Right ventricle myocardium inferior (tissue), 1 donor: ENCODE results near the gene RBBP4. TPM values are rescaled to one million over a fixed set of nuclear protein-coding genes. Genes with fewer than 3 reads are reported as not detected.
A peak's percentile ranks its signal among the peaks of the same experiment; 100 is the strongest.
"Not testable (repeated sequence)": the region's sequence is repeated elsewhere in the genome, so short reads cannot be mapped to it uniquely, and the experiment has no call there.

Experiments
- ATAC-seq: fragments of 200-7000 bp; cut with Tn5 transposase; one replicate; pipeline ENCODE4 v1.9.1; 2020; ENCODE audit warnings: mild to moderate bottlenecking, moderate library complexity
- DNase-seq: peaks from one replicate; pipeline ENCODE4 v3.0.0; 2021; ENCODE audit errors: missing footprints
- intact Hi-C: fragments of 100-400 bp; cut with DNase I; formaldehyde crosslinking; loops from one replicate; pipeline ENCODE4 v1.11.0; 2022
- total RNA-seq: library from RNA; stranded (reverse); fragmentation: NEBNext Ultra II Directional; extraction: Animal tissue kit (Norgen Biotek cat#: 25700); gene quantifications from one replicate; pipeline ENCODE4 v1.2.1, GENCODE V29; 2021
- donor health status: DM: no; HTN: yes; CAD: no; lungs with severe emphysema.

Gene RBBP4
- total RNA-seq, 1 donor from 2014 or later, result 102 TPM

DNA sequence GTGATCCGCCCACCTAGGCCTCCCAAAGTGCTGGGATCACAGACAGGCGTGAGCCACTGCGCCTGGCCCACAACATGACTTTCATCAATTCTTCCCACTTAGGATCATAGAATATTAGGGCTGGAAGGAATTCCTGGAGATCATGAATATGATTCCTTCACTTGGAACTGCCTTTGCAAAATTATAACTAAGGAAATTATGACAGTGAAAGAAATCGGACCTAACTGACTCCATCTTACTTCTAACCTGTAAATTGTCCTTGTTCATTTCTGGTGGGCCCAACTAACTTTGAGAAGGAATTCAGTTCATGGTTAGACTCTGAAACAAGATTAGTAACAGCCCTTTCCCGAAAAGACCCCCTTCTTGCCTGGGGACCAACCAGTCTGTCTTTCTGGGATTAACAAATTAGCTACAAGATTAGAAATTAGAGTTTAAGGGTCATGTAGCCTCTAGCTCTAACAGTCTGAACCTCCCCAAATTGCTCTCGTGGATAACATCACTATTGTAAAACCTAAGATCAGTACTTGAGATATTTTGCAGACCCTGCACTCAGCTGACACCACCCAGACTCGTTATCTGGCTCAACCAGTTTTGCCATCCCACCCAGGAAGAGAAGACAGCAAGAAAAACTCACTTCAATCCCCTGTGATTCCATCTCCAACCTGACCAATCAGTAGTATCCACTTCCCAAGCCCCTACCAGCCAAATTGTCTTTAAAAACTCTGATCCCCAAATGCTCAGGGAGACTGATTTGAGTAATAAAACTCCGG, 15.3 kb upstream of the RBBP4 start:
- no peak for DNase-seq
- ATAC-seq, result no peak
- intact Hi-C loops, result no loop called here

DNA sequence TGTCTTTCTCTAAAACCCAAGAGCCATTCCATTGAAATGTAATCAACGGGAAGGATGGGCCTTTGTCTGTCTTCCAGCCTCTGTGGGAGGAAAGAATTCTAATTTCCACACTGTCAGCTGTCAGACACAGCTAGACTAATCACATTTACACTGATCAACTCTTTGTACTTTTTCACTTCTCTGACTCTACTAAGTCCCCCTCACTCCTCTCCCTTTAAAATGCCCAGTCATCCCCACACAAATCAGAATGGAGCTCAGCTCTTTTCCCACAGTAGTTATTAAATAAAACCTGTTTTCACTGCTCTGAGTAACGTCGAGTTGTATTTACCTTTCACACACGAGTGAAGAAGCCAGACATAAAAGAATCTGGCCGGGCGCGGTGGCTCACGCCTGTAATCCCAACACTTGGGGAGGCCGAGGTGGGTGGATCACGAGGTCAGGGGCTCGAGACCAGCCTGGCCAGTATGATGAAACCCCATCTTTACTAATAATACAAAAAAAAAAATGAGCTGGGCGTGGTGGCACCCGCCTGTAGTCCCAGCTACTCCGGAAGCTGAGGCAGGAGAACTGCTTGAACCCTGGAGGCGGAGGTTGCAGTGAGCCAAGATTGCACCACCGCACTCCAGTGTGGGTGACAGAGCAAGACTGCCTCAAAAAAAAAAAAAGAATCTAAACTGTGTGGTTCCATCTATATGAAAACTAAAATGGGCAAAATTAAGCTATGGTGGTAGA, 13.9 kb upstream of the RBBP4 start:
- intact Hi-C loops, result no loop called here
- DNase-seq (no peak), ATAC-seq (no peak)

DNA sequence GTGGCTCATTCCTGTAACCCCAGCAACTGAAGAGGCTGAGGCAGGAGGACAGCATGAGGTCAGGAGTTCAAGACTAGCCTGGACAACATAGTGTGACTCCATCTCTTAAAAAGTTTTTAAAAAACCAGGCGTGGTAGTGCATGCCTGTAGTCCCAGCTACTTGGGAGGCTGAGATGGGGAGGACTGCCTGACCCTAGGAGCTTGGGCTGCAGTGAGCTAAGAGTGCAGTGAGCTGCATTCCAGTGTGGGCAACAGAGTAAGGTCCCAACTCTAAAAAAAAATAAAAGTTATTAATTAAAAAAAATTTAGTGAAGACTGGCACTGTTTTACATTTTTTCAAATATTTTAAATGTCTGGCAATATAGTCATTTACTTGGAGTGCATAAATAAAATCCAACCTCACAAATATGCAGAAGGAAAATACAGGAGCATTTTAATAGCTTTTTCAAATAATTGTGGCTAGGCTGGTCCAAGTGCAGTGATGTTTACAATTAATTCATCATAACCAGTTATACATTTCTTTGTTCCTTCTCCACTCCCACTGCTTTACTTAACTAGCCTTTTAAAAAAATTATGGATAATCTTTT, 11.4 kb upstream of the RBBP4 start:
- intact Hi-C loops, result no loop called here
- DNase-seq (no peak), ATAC-seq (no peak)

DNA sequence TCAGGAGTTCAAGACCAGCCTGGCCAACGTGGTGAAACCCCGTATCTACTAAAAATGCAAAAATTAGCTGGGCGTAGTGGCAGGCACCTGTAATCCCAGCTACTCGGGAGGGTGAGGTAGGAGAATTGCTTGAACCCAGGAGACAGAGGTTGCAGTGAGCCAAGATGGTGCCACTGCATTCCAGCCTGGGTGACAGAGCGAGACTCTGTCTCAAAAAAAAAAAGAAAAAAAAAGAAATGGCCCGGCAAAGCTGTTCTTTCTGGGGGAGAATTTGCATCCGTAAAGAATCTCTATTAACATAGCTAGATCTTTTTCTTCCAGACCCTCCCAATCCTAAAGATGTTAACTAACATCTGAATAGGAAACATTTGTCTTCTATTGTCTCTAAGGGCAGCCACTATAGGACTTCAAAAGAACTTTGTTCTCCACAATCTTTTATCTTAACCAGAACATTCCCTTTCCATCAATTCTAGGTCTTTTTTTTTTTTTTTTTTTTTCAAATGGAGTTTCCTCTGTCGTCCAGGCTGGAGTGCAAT, 8.6 kb upstream of the RBBP4 start:
- ATAC-seq, intact Hi-C loops: not testable (repeated sequence)

DNA sequence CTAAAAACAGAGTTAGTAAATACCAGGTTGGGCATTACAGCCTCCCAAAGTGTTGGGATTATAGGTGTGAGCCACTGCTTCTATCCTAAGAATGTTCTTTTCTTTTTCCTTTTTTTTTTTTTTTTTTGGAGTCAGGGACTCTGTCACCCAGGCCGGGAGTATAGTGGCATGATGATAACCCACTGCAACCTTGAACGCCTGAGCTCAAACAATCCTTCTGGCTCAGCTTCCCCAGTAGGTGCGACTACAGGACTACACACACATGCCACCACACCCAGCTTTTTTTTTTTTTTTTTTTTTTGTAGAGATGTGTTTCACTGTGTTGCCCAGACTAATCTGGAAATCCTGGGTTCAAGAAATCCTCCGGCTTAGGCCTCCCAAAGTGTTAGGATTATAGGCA, 6.6 kb upstream of the RBBP4 start:
- DNase-seq (no peak), ATAC-seq (no peak)
- intact Hi-C loops, result no loop called here

More for the DNA sequence above, 8.6 kb upstream of the RBBP4 start:
- DNase-seq, result not testable (repeated sequence)

DNA sequence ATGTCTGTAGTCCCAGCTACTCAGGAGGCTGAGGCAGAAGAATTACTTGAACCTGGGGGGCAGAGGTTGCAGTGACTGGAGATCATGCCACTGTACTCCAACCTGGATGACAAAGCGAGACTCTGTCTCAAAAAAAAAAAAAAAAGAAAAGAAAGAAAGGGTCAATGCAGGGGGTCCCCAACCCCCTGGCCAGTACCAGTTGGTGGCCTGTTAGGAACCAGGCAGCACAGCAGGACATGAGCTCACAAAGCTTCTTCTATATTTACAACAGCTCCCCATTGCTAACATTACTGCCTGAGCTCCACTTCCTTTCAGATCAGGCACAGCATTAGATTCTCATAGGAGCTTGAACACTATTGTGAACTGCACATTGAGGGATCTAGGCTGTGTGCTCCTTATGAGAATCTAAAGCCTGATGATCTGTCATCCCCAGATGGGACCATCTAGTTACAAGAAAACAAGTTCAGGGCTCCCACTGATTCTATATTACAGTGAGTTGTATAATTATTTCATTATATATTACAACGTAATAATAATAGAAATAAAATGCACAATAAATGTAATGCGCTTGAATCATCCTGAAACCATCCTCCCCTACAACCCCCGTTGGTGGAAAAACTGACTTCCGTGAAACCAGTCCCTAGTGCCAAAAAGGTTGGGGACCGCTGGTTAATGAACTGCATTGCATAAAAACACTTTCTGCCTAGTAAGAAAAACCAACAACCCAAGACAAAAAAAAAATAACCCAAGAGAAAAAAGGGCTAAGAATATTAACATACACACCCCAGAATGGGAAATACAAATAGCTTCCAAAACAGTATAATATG, 3.5 kb upstream of the RBBP4 start:
- ATAC-seq (no peak), DNase-seq (no peak)
- intact Hi-C loops, result no loop called here

DNA sequence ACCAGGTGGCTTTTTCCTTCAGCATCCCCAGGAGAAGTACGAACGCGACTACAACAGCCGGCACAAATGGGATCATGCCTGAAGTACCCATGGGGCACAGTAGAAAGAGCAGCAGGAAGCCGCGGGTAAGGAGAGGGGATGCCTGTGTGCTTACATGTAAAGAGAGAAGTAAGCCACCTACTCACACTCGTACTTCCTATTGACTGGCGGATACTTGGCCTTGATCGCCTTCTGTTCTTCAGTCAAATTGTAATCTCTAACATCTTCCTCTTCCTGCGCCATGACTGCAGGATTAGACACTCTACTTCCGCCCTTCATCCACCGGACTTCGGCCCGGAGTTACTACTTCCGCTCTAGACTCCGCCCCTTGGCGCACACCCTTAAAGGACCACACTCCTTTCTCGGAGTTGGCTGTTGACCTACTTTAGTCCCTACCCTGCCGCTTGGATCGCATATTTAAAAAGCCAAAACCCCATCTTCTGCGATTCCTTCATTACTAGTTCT, 708 bp upstream of the RBBP4 start, which contains the start of gene ZBTB8OS:
TSS of gene ZBTB8OS (minus strand) at position 303 of the 504 bp plus-strand sequence. CDS start at position 282, 21 bp downstream.
- ATAC-seq (peak; percentile 92), DNase-seq (peak; percentile 91)
- intact Hi-C loops, result no loop called here

DNA sequence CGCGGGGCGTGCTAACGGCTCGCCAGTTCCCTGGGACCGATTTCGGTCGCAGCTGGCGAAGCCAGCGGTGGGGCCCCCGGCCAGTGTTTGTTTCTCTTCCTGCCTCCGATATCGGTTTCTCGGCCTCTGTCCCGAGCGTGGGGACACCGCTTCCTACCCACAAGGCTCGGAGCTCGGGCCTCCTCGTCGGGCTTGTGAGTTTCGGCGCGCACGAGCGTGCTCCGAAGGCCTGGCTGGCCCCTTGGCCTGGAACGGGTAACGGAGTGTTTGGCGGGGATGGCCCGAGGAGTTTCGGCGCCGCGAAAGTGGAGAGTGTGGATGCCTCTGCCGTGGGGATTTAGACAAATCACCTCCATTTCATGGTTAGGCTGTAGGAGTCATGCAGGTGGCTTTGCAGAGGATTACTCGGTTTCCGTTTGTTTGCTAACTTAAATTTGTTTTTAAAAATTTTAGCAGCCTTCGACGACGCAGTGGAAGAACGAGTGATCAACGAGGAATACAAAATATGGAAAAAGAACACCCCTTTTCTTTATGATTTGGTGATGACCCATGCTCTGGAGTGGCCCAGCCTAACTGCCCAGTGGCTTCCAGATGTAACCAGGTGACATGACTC, 559 bp downstream of the RBBP4 start:
- ATAC-seq, result peak; percentile 5
- intact Hi-C loops, result no loop called here
- DNase-seq, result no peak

DNA sequence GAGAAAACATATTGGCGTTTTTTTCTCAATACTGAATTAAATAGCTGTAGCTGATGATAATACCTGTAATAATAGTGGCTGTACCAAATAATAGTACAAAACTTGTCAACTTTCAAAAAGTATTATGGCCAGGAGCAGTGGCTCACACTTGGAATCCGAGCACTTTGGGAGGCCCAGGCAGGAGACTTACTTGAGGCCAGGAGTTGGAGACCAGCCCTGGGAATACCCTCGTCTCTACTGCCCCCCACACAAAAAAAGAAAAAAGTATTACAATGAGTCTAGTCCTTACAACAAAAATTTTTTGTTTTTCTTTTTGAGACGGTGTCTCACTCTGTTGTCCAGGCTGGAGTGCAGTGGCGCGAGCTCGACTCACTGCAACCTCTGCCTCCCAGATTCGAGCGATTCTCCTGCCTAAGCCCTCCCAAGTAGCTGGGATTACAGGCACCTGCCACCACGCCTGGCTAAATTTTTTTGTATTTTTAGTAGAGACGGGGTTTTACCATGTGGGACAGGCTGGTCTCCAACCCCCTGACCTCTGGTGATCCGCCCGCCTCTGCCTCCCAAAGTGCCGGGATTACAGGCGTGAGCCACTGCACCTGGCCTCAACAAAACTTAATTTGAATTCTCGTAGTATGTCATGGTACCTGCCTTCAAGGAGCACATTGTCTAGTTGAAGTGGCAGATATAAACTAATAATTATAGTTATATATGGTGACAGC, 1.4 kb downstream of the RBBP4 start:
- intact Hi-C loops, result no loop called here

DNA sequence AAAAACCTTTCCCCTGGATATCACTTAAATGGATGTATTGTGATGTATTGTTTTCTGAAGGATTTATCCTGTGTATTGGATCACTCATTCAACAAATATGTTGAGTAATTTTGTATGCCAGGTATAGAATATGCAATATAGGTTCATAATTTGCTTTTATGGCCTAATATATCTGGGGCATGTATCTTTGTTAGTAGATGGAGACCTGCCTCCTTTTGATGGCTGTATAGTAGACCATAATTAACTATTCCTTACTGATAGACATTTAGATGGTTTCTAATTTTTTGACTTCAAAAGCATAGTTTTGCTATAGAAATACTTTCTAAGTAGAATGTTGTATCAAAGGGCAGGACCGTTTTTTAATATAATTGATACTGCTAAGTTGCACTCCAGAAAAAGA, 8.6 kb downstream of the RBBP4 start:
- no peak for DNase-seq

More for the DNA sequence above, 1.4 kb downstream of the RBBP4 start:
- ATAC-seq (no peak), DNase-seq (no peak)

DNA sequence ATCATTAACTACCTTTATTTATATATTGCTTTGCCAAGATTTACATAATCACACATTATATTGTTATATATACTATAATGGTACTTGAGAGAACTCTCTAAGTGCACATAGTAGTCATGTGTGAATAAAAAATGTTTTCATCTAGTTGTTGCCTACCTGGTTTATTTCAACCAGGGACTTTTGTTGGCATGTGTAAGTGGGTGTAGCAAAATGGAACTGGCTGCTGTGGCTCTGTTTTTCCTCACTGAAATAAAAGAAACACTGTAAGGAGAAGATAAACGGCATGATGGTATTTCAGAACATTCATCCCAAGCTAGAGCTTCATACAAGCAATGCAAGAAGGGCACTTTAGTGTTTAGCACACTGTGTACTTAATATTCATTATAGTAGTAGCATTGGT, 14.9 kb downstream of the RBBP4 start:
- intact Hi-C loops, result no loop called here
- ATAC-seq (no peak), DNase-seq (no peak)

More for the DNA sequence above, 8.6 kb downstream of the RBBP4 start:
- no peak for ATAC-seq
- intact Hi-C loops, result no loop called here

DNA sequence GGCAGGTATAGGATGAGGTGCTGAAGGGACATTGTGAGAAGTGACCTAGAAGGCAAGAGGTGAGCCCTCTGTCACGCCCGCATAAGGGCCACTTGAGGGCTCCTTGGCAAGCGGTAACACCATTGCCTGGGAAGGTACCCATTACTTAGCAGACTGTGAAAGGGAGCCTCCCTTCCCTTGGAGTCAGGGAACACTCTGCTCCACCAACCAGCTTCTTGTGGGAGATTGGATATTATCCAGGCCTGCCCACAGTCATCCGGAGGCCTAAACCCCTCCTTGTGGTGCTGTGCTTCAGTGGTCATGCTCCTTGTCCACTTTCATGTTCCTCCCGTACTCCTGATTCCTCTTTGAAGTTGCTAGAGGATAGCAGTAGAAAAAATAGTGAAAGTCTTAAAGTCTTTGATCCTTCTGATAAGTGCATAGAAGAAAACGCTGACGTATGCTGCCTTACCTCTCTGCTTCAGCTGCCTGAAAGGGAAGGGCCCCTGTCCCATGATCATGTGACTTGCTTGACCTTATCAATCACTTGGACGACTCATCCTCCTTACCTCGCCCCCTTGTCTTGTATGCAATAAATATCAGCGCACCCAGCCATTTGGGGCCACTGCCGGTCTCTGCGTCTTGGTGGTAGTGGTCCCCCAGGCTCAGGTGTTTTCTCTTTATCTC, 16.0 kb downstream of the RBBP4 start:
- intact Hi-C loops, result no loop called here
- no peak for DNase-seq
- ATAC-seq, result no peak

DNA sequence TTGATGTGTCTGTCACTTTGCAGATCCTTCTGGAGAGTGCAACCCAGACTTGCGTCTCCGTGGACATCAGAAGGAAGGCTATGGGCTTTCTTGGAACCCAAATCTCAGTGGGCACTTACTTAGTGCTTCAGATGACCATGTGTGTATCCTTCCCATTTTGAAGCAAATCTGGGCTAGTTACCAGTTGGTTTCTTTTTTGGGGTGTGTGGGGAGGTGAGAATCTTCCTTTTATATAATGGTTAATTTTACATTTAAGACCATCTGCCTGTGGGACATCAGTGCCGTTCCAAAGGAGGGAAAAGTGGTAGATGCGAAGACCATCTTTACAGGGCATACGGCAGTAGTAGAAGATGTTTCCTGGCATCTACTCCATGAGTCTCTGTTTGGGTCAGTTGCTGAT, 17.7 kb downstream of the RBBP4 start:
- DNase-seq, intact Hi-C loops, ATAC-seq: not testable (repeated sequence)

DNA sequence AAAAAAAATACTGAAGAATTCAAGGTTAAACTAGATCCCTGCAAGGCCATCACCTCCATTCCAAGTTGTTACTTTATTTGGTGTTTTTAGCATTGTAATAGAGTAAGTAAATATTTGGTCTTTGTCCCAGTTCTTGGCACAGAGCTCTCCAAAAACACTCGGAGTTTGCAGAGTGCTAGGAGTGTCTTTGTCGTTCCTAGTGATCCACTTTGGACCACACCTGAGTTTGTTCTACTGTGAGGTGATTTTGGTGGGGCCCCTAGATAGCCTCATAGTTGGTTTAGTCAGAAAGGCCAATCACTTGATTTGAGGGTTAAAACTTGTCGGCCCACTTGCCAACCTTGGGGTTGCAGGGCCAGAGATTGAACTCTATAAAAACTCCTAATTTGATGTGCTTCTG, 25.9 kb downstream of the RBBP4 start:
- intact Hi-C loops, result no loop called here
- ATAC-seq (no peak), DNase-seq (no peak)

DNA sequence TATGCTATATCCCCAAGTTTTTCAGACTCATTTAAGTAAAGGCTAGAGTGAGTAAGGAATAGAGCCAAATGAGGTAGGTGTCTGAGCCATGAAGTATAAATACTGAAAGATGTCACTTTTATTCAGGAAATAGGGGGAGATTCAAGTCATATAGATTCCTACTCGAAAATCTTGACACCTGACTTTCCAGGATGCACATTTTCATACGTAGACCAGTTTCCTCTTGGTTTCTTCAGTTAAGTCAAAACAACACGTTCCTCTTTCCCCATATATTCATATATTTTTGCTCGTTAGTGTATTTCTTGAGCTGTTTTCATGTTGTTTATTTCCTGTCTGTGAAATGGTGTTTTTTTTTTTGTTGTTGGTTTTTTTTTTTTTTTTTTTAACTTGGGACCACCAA, 29.0 kb downstream of the RBBP4 start:
- ATAC-seq, DNase-seq, intact Hi-C loops: not testable (repeated sequence)

DNA sequence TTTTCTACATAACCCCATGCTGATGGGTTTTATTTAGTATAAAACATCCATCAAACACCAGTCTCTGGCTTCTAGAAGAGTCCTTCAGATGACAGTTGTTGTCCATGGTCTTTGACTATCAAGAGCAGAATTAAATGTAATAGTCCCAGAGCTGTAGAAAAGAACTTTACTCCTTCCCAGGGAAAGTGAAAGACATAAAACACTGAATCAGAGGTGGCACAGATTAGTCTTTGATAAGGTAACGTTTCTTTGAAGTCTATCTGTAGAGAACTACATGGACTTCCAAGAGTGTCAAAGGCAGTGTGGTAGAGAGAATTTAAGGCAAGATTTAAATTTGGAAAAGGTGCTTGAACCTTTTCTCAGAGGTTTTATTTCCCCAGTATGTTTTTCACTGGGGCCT, 29.6 kb downstream of the RBBP4 start:
- ATAC-seq, result no peak
- intact Hi-C loops, result no loop called here
- no peak for DNase-seq

DNA sequence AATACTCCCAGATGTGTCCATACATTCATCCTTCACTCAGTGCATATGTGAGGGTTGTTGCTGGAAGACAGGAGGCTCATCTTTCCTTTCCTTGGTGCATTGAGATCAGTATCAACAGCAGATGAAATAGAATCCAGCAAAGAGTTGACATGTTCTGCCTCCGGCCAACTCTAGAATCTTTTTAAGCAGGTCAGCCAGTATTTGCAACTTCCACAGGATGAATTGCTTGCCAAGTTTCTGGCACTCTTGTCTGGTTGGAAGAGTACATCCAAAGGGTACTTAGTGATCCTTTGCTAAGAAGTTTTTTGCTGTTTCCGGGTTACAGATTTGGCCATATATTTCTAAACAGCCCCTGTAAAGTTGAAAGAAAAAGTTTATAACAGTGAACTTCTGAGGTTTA, 30.5 kb downstream of the RBBP4 start:
- intact Hi-C loops, result no loop called here
- DNase-seq, result no peak
- no peak for ATAC-seq
